ENCODE data around the gene RNF144A. TPM values are rescaled to one million over a fixed set of nuclear protein-coding genes. Genes with fewer than 3 reads are reported as not detected.

Gene RNF144A
- total RNA-seq, 1 donor from 2014 or later: 52.8 TPM

DNA sequence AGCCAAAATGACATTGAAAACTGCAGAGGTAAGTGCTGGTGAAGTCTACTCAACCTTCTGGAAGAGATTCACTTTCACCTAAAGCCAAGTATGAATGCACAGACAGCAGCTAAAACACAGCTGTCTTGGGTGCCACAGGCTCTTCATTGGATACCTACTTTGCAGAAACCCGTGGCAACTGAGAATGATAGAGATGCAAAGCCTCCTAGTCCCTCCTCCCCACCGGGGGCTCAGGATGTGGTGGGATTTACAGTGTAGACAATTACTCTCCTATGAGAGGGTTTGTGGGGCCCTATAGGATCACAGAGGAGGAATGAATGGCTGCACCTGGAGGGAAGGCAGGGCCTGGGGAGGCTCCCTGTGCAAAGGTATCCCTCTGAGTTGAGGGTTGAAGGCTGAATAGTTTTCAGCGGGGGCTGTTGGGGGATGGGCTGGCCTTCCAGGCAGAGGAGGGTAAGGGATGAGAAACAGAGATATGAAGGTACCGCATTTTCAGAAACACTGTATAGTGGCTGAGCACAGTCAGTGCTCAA is 131.6 kb downstream of the RNF144A start:
- TF ChIP-seq, protein P1, sequence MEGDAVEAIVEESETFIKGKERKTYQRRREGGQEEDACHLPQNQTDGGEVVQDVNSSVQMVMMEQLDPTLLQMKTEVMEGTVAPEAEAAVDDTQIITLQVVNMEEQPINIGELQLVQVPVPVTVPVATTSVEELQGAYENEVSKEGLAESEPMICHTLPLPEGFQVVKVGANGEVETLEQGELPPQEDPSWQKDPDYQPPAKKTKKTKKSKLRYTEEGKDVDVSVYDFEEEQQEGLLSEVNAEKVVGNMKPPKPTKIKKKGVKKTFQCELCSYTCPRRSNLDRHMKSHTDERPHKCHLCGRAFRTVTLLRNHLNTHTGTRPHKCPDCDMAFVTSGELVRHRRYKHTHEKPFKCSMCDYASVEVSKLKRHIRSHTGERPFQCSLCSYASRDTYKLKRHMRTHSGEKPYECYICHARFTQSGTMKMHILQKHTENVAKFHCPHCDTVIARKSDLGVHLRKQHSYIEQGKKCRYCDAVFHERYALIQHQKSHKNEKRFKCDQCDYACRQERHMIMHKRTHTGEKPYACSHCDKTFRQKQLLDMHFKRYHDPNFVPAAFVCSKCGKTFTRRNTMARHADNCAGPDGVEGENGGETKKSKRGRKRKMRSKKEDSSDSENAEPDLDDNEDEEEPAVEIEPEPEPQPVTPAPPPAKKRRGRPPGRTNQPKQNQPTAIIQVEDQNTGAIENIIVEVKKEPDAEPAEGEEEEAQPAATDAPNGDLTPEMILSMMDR (IDR thresholded peaks at IDR 0.05; ENCODE audit: unreplicated experiment): no peak
- peaks cover 18% of the 10 kb centered on the region for H3K36me3 Mint-ChIP-seq
- peaks cover 5% of the 10 kb centered on the region for H3K4me1 Mint-ChIP-seq
- no peaks in the 10 kb centered on the region for H3K9me3 Mint-ChIP-seq
- DNase-seq (ENCODE audit: low spot score in 2 of 2, unreplicated experiment in 2 of 2): no peak
- H3K4me3 Mint-ChIP-seq: no peak overlapping the region
- no peak overlapping the region for H3K27ac Mint-ChIP-seq
- H3K27me3 Mint-ChIP-seq (ENCODE audit: low read depth): no peaks in the 10 kb centered on the region

DNA sequence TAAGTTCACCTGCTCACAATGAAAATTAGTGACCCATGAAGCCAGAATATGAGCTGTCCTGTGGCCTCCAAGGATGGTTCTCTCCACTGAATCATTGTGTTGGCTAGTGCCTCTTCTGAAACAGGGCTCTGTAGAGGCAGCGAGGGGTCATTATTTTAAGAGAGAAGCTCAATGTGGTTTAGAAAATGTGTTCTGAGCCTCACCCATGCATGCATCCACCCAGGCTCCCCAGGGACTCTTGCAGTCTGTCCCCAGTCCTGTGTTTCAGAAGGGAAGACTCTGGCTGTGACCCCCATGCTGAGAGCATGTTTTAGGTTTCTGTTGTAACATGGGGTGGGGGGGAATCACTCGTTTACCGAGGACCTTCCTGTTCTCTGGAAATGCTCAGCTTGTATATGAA is 135.2 kb downstream of the RNF144A start:
- no peak overlapping the region for H3K4me3 Mint-ChIP-seq
- no peaks in the 10 kb centered on the region for H3K4me1 Mint-ChIP-seq
- TF ChIP-seq, protein P1 (IDR thresholded peaks at IDR 0.05; ENCODE audit: unreplicated experiment): no peak
- no peaks in the 10 kb centered on the region for H3K27me3 Mint-ChIP-seq (ENCODE audit: low read depth)
- peaks cover 3% of the 10 kb centered on the region for H3K36me3 Mint-ChIP-seq
- DNase-seq (ENCODE audit: low spot score in 2 of 2, unreplicated experiment in 2 of 2): no peak
- H3K27ac Mint-ChIP-seq: no peak overlapping the region
- H3K9me3 Mint-ChIP-seq: no peaks in the 10 kb centered on the region

DNA sequence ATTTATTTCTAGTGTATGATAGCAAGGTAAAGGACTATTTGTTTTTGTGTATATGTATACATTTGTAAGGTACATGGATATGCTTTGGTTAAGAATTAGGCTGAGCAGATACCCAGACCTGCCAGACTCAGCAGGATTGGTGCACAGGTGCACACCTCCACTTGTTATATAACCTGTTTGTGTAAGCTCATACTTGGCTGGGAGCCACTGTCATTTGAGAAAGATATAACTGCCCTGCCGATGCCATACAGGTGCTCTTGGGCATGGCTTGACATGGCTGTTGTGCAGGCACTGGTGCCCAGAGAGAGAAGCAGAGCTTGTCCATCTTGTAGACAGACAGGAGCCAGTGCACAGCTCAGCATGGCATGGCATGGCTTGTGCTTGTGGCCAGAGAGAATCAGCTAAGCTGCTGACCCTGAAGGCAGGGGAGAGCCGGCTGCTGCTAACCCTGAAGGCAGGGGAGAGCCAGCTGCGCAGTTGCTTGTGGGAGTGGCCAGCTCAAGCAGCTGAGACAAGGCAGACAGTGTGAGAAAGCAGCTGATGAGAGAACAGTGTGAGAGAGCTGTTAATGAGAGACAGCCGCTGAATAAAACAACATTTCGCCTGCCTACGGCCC is 136.5 kb downstream of the RNF144A start:
- Mint-ChIP-seq H3K4me1 (no peaks in the 10 kb centered on the region), H3K4me3 (no peak overlapping the region), H3K36me3 (no peaks in the 10 kb centered on the region), H3K9me3 (no peaks in the 10 kb centered on the region), H3K27ac (no peak overlapping the region), H3K27me3 (ENCODE audit: low read depth) (no peaks in the 10 kb centered on the region)
- TF ChIP-seq, protein P1 (IDR thresholded peaks at IDR 0.05; ENCODE audit: unreplicated experiment): no peak
- no peak for DNase-seq (ENCODE audit: low spot score in 2 of 2, unreplicated experiment in 2 of 2)

DNA sequence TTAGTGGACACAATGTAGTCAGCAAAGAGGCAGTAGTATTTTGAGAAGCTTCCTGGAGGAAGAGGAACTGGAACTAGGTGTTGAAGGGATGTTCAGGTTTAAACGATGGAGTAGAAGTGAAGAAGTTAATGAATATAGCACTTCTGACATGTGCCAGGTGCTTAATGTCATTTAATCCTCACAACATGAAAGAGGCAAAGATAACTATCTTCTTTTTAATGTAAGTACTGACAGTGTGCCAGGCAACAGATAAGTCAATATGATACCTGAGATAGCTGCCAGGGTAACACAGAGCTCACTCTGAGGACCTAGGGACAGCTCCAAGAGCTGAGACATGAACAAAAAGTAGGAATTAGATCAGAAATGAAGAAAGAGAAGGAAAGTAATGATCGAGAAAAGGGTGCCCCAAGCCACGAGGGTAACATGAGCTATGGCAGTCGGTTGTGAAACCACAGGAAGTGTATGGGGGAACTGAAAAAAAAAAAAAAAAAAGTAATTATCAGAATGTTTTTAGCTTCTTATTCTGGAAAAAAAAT is 140.7 kb downstream of the RNF144A start:
- Mint-ChIP-seq H3K9me3 (peaks cover under 1% of the 10 kb centered on the region), H3K4me3 (no peak overlapping the region), H3K27me3 (ENCODE audit: low read depth) (no peaks in the 10 kb centered on the region), H3K27ac (no peak overlapping the region), H3K4me1 (no peaks in the 10 kb centered on the region), H3K36me3 (no peaks in the 10 kb centered on the region)
- DNase-seq (ENCODE audit: low spot score in 2 of 2, unreplicated experiment in 2 of 2): no peak
- TF ChIP-seq, protein P1 (IDR thresholded peaks at IDR 0.05; ENCODE audit: unreplicated experiment): no peak

DNA sequence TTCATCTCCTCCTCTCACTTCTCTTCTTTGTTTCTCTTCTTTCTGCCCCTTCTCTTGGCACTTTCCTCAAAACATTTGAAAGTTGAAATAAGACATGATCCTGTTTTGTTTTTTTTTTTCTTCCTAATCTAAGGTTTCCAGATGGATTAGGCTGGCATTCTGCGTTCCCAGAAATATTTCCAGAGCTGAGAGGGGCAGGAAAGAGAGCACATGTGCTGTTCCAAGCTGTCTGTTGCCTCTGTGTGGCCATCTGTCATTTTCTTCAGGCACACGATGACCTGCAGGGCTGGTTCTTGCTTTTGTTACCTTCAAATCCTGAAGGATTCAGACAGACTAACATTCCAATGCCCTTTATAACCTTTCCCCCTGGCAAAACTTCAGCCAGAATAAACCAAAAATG is 142.9 kb downstream of the RNF144A start:
- Mint-ChIP-seq H3K27ac (no peak overlapping the region), H3K4me3 (no peak overlapping the region), H3K9me3 (peaks cover 16% of the 10 kb centered on the region), H3K36me3 (peaks cover 6% of the 10 kb centered on the region), H3K27me3 (ENCODE audit: low read depth) (no peaks in the 10 kb centered on the region), H3K4me1 (no peaks in the 10 kb centered on the region)
- TF ChIP-seq, protein P1 (IDR thresholded peaks at IDR 0.05; ENCODE audit: unreplicated experiment): no peak
- no peak for DNase-seq (ENCODE audit: low spot score in 2 of 2, unreplicated experiment in 2 of 2)
